Myocyte (in vitro differentiated cells): Measurements from ENCODE around the gene PCDH8. TPM values are rescaled to one million over a fixed set of nuclear protein-coding genes. Genes with fewer than 3 reads are reported as not detected.

Experiments used
- DNase-seq: peaks from one replicate; pipeline ENCODE4 v3.0.0-alpha.2; 2012; ENCODE audit warnings: low read depth
- polyA plus RNA-seq: library from polyadenylated mRNA; unstranded; fragments of >200 nt; gene quantifications from one replicate; pipeline ENCODE4 v1.2.1, GENCODE V29; 2012; ENCODE audit warnings: missing spikeins
- total RNA-seq: library from RNA; depleted of rRNA; stranded (reverse); fragments of >200 nt; gene quantifications from 2 replicates; pipeline ENCODE4 v1.2.3, GENCODE V29; 2014

Gene PCDH8, protein sequence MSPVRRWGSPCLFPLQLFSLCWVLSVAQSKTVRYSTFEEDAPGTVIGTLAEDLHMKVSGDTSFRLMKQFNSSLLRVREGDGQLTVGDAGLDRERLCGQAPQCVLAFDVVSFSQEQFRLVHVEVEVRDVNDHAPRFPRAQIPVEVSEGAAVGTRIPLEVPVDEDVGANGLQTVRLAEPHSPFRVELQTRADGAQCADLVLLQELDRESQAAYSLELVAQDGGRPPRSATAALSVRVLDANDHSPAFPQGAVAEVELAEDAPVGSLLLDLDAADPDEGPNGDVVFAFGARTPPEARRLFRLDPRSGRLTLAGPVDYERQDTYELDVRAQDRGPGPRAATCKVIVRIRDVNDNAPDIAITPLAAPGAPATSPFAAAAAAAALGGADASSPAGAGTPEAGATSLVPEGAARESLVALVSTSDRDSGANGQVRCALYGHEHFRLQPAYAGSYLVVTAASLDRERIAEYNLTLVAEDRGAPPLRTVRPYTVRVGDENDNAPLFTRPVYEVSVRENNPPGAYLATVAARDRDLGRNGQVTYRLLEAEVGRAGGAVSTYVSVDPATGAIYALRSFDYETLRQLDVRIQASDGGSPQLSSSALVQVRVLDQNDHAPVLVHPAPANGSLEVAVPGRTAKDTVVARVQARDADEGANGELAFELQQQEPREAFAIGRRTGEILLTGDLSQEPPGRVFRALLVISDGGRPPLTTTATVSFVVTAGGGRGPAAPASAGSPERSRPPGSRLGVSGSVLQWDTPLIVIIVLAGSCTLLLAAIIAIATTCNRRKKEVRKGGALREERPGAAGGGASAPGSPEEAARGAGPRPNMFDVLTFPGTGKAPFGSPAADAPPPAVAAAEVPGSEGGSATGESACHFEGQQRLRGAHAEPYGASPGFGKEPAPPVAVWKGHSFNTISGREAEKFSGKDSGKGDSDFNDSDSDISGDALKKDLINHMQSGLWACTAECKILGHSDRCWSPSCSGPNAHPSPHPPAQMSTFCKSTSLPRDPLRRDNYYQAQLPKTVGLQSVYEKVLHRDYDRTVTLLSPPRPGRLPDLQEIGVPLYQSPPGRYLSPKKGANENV
- not detected in 2 replicates for total RNA-seq
- not detected for polyA plus RNA-seq

DNA sequence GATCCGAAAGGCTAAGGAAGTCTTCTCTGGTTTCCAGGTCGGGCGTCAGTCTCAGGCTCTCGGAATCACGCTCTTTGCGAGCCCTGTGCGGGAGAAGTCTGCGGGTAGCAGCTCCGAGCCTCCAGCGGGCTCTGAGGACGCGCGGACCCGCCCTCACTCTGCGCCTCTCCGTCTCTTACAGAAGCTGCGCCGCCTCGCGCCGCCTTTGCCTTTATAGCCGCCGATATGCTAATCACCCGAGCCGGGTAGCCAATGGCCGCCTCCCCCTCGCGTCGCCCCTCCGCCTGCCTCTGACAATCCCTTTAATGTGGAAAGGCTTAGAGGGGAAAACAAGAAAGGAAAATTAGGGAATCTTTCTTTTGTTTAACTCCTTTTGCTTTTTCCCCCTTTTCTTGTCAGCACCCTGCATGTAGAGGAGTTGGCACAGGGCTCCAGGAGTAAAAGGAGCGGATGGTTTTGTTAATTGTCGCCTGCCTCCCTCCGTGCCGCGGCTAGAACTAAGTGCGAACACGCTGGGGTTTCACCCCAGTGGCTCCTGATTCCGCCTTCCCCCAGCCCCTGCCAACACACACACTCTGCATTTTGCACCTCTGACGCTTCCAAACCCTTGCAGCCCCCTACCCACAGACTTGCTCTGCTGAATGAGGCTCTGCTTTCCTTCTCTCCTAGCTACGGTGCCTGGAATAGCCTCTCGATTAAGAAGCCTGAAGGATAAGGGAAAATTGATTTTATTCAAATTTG, at the start of gene PCDH8:
Gene PCDH8, minus strand, starts transcription at position 186 of the 741 bp plus-strand sequence. CDS start 204 bp downstream, outside the sequence.
- DNase-seq: no peak

DNA sequence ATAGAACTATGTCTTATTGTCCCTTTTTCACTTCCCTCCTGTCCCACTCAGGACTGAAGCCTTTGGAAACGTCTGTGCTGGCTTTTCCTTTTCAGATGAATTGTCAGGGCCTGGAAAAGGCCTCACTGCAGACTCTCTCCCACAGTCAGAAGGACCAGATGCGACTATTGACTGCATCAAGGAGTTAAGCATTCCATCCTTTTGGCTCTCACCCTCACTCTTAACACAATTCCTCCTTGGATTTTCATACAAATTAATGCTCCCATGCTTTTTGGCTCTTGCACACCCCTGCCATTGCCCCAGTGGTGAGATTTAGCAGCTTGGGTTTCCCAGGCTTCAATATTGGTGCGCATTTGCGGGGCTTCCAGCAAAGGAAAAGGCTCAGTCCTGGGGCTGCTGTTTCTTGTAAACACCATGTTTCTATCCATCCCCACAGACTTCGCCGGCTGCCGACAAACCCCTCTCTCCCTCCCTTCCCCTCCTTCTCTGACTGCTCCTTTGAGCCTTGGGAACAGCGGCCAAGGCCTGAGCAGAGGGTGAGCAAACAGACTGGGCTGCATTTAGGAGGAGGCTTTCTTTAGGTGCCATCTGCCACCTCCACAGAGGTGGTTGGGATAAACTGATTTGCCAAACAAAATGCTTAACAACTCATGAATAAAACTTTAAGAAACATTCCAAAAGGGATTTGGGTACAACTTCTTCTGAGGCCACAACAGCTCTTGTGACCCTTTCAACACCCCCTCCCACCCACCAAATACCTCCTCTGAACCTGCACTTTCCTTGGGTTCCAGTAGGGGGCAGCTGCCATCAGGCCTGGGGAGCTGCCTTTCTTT, 48.6 kb upstream of the PCDH8 start:
- no peak for DNase-seq

DNA sequence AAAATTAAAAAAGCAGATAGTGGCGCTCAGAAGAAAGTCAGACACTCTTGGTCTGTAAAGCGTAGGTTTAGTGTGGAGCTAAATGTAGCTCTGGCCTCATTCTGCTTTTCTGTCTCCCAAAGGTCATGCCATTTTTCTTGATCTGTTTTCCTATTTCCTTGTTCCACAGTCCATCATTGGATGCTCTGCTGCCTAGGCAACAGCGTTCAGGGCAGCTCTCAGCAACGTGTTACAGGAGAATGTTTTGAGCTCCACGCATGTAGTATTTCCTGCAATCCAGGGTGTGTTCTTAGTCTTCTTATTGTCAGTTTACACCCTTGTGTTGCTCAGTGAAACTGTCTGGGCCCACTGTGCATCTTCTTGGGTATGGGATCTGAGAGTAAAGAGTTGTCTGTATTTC, 46.0 kb upstream of the PCDH8 start:
- DNase-seq: no peak

DNA sequence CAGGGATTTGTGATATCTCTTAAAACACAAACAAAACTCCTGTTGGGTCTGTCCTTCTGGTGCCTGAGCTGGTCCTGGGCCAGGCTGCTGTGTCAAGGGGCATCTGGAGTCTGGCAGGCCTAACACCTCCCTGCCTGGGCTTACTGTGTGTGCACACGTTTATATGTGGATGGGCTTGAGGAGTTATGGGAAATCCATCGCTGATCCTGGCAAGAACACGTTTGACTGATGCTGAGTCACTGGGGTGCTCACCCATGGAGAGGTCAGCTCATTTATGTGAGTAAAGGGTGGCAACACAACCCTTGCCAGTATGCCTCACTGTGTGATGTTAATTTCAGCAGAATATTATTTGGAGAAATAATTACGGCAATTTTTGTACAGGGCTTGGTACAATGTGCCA, 44.5 kb upstream of the PCDH8 start:
- no peak for DNase-seq

DNA sequence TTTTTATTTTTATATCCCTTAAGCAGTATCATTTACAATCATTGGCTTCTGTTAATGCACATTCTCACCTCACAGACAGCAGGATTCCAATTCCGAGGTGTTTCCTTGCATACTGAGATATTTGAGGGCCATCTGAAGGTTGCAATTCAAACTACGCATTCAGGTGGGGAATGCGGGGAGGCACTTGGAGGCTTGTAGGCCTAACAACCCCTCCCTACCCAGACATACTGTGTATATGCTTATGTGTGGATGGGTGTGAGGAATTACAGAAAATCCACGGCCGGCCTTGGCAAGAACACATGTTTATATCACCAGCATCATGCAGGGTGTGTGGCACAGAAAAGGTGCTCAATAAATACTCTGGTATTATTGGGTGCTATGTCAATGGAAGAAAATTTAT, 43.3 kb upstream of the PCDH8 start:
- DNase-seq: no peak

DNA sequence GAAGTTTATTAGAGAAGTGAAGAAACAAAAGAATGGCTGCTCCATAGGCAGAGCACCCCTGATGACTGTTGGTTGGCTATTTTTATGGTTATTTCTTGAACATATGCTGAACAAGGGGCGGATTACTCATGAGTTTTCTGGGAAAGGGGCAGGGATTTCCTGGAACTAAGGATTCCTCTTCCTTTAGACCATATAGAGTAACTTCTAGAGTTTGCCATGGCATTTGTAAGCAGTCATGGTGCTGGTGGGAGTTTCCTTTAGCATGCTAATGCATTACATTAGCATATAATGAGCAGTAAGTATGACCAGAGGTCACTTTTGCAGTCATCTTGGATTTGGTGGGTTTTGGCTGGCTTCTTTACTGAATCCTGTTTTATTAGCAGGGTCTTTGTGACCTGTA, 38.7 kb upstream of the PCDH8 start:
- DNase-seq: no peak

DNA sequence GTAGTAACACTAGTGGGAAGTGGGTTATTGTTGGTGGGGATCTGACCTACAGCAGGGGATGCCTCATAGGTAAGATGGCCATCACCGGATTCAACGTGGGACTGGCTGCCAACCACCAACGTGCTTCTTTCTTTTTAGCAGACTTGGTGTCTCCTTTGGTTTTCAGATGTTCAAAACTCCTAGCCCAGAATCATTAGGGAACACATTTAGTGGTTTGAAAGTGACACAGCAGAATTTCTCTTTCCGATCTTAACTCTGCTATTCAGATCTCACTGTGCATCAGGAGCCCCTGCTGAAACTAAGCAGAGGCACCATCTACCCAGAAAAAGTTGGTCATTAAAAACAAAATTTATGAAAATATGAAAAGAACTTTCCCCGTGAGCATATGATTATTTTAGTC, 36.7 kb upstream of the PCDH8 start:
- DNase-seq: no peak

DNA sequence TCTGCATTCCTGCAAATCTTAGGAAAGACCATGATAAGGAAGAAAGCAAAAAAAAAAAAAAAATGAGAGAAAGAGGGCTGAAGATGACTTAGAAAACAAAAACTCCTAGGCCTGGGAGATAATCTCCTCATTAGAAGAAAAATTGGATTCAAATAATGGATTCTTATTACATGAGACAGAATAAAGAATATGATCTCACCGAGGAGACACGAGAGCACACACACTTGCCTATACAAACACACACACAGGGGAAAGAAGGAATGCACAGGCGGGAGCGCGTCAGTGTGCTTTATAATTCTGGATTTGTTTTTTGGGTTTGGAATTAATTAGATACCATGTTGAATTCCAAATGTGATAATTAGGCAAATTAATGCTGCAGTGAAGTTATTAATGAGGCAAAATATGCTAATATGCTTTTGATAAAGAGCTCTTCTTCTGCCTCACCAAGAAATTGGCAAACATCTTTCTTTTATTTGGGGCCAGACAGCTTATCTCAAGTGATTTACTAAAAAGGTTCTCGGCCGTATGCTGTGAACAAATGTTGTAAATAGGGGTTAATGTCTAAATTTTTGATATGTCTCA, 36.1 kb upstream of the PCDH8 start:
- DNase-seq: no peak

DNA sequence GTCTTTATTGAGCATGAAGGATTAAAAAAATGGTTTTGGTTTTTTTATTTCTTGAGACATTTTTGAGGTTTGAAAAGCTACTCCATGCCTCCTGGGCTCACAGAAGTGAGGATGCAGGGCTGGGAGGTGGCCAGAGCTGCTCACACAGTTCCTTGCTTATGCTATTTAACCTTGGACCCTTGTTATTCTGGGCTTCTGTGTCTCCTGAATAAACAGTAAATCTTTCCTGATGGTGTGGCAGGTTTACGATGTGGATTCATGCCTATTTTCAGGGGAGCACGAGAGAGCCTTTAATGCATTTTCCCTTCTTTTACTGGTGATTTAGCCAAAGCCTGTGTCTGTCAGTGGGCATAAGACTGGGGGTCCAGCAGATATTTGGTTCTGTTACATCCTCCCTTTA, 34.3 kb upstream of the PCDH8 start:
- no peak for DNase-seq

DNA sequence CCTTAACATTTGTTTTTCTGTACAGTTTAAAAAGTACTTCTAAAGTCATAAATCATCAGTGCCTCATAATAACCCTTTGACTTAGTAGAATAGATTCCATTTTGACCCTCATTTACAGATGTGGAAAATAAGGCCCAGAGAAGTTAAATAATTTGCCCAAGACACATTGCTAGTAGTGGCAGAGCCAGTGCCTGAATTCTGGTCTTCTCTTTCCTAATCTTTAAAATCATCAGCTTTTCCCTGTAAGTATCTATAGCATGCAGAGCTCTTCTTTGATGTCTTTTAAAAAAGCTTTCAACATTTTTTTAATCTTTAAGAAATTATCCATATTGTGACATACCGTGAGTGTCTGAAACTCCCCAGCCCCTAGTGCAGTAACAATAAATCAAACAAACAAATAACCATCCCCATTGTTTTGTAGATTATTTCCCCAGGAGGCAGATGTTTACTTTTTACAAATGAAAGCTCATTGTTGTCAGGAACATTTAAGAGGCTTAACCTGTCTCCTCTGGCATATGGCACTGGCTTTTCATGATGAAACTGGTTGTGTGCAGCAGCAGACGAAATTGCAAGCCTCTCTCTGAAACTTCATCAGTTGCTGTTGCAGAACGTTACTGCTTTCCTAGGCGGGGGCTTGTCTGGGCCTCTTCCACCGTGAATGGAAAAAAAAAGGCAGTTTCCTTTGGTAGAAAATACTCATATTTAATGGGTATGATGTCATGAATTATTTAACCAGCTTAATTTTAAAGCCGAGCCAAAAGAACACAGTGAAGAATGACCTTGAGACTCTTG, 31.7 kb upstream of the PCDH8 start:
- no peak for DNase-seq

DNA sequence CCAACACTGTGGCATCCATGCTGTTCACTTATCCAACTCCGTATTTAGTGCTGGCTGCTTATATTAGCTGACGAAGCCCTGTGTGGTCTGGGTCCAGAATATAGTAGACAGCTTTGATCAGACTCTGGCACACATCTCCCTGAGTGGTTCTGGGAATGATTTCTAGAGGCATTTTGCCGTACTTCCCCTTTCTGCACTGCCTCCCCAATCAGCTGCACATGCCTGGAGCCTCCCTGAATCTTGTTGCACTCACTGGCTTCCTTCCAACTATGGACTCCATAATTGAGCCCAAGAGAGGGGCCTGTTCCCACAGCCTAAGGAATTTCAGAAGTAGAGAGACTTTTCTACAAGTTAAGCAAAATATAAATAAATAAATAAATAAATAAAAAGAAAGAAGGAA, 30.4 kb upstream of the PCDH8 start:
- no peak for DNase-seq

DNA sequence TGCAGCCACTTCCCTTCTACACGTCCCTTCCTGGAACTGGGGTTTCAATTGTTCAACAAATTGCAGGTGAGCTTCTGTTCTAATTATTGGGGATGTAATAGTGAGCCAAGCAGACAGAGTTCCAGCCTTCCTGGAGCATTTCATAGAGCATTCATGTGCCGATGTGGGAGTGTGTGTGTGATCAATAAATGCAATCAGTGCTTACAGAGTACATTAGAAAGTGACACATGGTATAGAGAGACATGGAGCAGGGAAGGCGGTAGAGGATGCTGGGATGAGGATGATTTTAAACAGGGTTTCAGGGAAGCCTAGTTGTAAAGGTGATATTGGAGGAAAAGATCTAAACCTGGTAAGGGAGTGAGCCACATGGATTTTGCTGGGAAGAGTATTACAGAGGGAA, 21.7 kb upstream of the PCDH8 start:
- no peak for DNase-seq

DNA sequence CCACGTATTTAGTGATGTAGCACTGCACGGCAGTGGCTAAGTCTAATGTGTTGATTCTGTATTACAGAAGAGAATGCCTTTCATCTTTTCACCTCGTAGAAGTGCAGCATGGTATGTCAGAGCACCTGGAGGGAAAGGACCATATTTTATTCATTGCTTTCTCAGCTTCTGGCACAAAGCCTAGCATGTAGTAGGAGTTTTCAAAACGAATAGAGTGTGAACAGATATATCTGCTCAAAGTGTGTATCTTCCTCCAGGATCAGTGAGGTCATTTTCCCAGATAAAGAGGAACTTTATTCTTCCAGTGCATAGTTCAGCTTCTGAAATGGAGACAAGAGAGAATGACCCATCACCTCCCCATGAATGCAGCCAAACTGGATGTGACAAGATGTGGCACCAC, 21.2 kb upstream of the PCDH8 start:
- no peak for DNase-seq

DNA sequence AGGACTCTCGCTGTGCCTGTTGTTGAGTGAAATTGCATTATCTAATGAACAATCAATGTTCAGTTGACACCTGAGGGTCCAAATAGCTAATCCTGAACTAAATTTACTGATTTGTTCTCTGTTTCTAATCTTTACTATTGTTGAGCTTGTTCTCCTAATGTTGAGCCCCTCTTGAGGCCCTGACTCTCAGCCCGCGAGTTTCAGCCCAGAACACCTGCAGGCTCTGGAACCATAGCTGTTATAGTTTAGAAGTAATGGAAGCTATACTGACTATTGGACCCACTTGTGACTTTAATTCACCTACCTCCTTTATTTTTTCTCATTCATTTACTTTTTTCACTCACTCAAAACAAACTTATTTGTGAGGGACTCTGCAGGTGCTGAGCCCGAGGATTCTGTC, 20.6 kb upstream of the PCDH8 start:
- no peak for DNase-seq

DNA sequence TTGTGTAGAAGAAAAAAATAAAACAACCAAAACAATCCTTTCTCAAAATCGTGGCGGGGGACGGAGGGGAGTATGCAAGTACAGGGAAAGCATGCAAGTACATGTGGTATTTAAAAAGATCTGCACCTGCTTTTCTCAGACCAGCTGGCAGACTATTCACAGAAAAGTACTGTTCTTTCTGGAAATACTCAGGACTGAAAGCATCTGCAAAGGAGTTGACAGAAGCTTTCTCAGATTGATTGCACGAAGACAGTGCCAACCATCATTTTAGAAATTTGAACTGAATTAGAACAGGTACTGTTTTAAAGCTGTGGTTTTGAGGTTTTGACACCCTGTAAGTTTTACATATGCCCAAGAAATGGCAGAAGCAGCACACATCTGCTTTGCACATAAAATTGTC, 19.8 kb upstream of the PCDH8 start:
- DNase-seq: no peak

DNA sequence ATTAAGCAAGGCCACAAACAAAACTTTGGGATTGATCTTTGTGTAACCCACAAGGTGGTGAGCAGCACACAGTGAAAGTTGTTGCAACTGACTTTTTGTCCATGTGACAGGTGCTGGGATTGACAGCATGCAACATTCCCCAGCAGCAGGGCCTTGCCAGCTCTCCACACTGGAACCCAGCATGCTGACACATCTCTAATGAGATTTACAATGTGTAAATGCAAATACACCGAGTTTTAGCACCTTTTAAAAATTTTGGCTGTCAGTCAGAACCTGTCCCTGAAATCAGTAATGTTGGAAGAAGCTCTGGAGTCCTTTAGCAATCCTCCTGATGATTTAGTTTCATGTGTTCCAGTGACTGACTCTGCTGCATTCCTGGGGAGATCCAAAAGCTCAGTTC, 16.5 kb upstream of the PCDH8 start:
- no peak for DNase-seq

DNA sequence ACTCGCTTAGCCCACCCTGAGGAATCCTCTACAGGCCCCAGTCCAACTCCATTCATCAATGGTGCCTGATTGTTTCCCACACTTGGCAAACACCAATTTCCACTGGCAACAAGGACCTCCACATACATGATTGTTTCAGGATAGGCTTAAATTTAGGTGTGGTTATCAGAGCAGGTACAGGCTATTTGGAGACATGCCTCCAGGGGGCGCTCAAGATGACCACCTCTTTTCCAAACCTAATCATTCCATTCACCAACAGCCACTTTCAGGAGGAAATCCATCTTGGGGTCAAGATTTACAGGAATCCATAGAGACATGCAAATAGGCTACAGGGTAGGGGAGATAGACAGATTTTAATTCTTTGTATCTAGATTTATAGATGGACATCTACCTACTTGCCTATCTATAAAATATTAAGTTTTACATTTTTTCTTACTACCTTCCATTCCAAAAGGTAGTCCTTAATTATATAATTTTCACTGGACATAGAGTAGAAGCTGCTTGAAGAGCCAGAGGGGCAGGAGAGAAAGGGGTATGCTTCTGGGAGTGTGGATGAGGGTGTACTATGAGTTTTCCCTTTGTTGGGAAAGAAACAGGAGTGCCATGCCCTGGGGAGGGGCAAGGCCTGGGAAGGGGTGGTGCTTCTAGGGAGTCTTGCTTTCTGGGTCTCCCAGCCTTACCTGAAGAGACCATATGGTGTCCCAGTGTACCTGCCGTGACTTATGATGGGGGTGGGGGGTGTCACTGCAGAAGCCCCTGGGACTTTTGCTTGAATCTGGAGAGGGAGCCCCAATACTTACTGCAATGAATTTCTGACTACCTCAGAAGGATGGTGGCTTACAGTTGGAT, 14.1 kb upstream of the PCDH8 start:
- DNase-seq: no peak

DNA sequence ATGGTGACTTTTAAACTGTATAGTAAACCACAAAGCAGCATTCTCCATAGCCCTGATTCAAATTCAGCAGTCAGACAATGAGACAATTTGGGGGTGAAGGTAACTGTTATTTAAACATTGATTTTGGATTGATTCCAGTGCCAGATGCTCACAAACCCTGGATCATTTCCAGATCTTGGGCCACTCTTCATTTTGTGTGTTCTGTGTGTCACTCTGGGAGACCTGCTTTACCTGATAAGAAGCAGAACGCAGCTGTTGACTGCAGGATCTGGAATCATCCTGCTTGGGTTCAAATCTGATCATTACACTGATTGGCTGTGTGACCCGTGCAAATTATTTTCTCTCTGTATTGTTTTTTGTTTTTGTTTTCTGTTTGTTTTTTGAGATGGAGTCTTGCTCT, 4.0 kb upstream of the PCDH8 start:
- no peak for DNase-seq
